Measurements from ENCODE around the gene CDIP1.

- TF ChIP-seq CTCF (tag by site-specific recombination; IDR thresholded peaks at IDR 0.05), result no peak
- no peak for TF ChIP-seq ZNF639 (tag by site-specific recombination; IDR thresholded peaks at IDR 0.05)
- no peak for TF ChIP-seq ZNF274 (IDR thresholded peaks at IDR 0.05; ENCODE audit: low read length)
- no peak for TF ChIP-seq ZNF274 (tag by site-specific recombination; IDR thresholded peaks at IDR 0.05; ENCODE audit: borderline replicate concordance)
- no peak for TF ChIP-seq ZNF433 (tag by site-specific recombination; IDR thresholded peaks at IDR 0.05; ENCODE audit: low read depth)
- TF ChIP-seq PRDM10 (tag by site-specific recombination; IDR thresholded peaks at IDR 0.05), result no peak
Measured at GRCh38 chr16:4515611-4516233, 22.9 kb downstream of the CDIP1 start.
